K562 (cell line): ENCODE data around the gene GFM1. TPM values are rescaled to one million over a fixed set of nuclear protein-coding genes. Genes with fewer than 3 reads are reported as not detected.

Experiments used
- ARID3B ChIP-seq: fragments of 250-450 bp; sonication (Bioruptor Pico); IDR thresholded peaks from 2 replicates; pipeline ENCODE4 v1.4.0; 2020; ENCODE audit warnings: borderline replicate concordance
- EGR1 ChIP-seq: fragments of 450-650 bp; conservative IDR thresholded peaks from 2 replicates; pipeline ENCODE4 v1.6.1; 2017; ENCODE audit warnings: mild to moderate bottlenecking
- ETV6 ChIP-seq, 3 experiments: fragments of 150-350 bp in 1 of 3; sonication (generic) in 1 of 3; formaldehyde crosslinking in 1 of 3; IDR thresholded peaks; 2 replicates each; pipeline versions ENCODE4 v1.6.1 to v1.8.0; 2014 to 2022; ENCODE audit warnings: borderline replicate concordance in 2 of 3, low read depth in 2 of 3, antibody characterized with exemption in 1 of 3, low read length in 1 of 3, mild to moderate bottlenecking in 1 of 3, missing genetic modification reagents in 1 of 3
- GABPB1 ChIP-seq: sonication (generic); formaldehyde crosslinking; IDR thresholded peaks from 2 replicates; pipeline ENCODE4 v1.8.0; 2022; ENCODE audit warnings: mild to moderate bottlenecking, missing genetic modification reagents
- KAT7 ChIP-seq: sonication (generic); formaldehyde crosslinking; IDR thresholded peaks from 2 replicates; pipeline ENCODE4 v1.8.0; 2022; ENCODE audit warnings: missing genetic modification reagents, mild to moderate bottlenecking, borderline replicate concordance
- NCOA4 ChIP-seq: fragments of 450-650 bp; IDR thresholded peaks from 2 replicates; pipeline ENCODE4 v1.6.1; 2018; ENCODE audit warnings: mild to moderate bottlenecking; ENCODE audit not compliant: partially characterized antibody
- NR2C2 ChIP-seq, 2 experiments: fragments of 200-800 bp in 1 of 2; sonication (Bioruptor generic) in 1 of 2; sonication (generic) in 1 of 2; formaldehyde crosslinking in 1 of 2; IDR thresholded peaks; 2 replicates each; pipeline versions ENCODE4 v1.6.1 to v1.8.0; 2016 to 2022; ENCODE audit warnings: mild to moderate bottlenecking in 1 of 2, missing compliant biosample characterization in 1 of 2, missing genetic modification characterization in 1 of 2, missing genetic modification reagents in 1 of 2
- PRDM10 ChIP-seq: fragments of 450-650 bp; IDR thresholded peaks from 2 replicates; pipeline ENCODE4 v1.6.1; 2018; ENCODE audit not compliant: partially characterized antibody
- RAD21 ChIP-seq, 2 experiments: fragments of 250-450 bp in 1 of 2; fragments of 450-650 bp in 1 of 2; sonication (Bioruptor Pico) in 1 of 2; formaldehyde crosslinking in 1 of 2; IDR thresholded peaks in 1 of 2; conservative IDR thresholded peaks in 1 of 2; 2 replicates each; pipeline versions ENCODE4 v1.4.0 to v1.8.0; 2020 to 2022; ENCODE audit warnings: mild to moderate bottlenecking in 2 of 2, moderate library complexity in 1 of 2
- SFPQ ChIP-seq: fragments of 200-400 bp; formaldehyde crosslinking; IDR thresholded peaks from 2 replicates; pipeline ENCODE4 v1.6.1; 2017; ENCODE audit warnings: mild to moderate bottlenecking, low read depth, low read length, moderate library complexity
- SNIP1 ChIP-seq: fragments of 450-650 bp; IDR thresholded peaks from 2 replicates; pipeline ENCODE4 v1.7.1; 2017; ENCODE audit warnings: low read depth, mild to moderate bottlenecking
- SOX6 ChIP-seq: fragments of 450-650 bp; IDR thresholded peaks from 2 replicates; pipeline ENCODE4 v1.6.1; 2014; ENCODE audit warnings: mild to moderate bottlenecking
- SRSF1 ChIP-seq: fragments of 200-400 bp; formaldehyde crosslinking; IDR thresholded peaks from 2 replicates; pipeline ENCODE4 v1.6.1; 2017; ENCODE audit warnings: mild to moderate bottlenecking, low read depth, low read length, moderate library complexity
- TEAD4 ChIP-seq, 2 experiments: sonication (generic) in 1 of 2; formaldehyde crosslinking in 1 of 2; IDR thresholded peaks; 2 replicates each; pipeline versions ENCODE4 v1.6.1 to v1.8.0; 2012 to 2022; ENCODE audit warnings: borderline replicate concordance in 1 of 2, inconsistent platforms in 1 of 2, low read length in 1 of 2, mild to moderate bottlenecking in 1 of 2, missing genetic modification reagents in 1 of 2
- ZBTB1 ChIP-seq: sonication (generic); formaldehyde crosslinking; IDR thresholded peaks from 2 replicates; pipeline ENCODE4 v1.8.1; 2023; ENCODE audit warnings: missing genetic modification reagents, low read depth, mild to moderate bottlenecking, borderline replicate concordance
- ZC3H11A ChIP-seq: IDR thresholded peaks from 2 replicates; pipeline ENCODE4 v1.6.1; 2012; ENCODE audit warnings: low read depth, low read length, improper control_type of control experiment
- ZNF121 ChIP-seq: sonication (generic); formaldehyde crosslinking; conservative IDR thresholded peaks from 2 replicates; pipeline ENCODE4 v1.8.0; 2022; ENCODE audit warnings: missing genetic modification reagents
- ZNF76 ChIP-seq: fragments of 250-450 bp; sonication (Bioruptor Pico); IDR thresholded peaks from 2 replicates; pipeline ENCODE4 v1.4.0; 2020; ENCODE audit warnings: mild to moderate bottlenecking, moderate library complexity, borderline replicate concordance
- polyA plus RNA-seq, 8 experiments: library from polyadenylated mRNA; depleted of rRNA in 4 of 8; stranded (reverse) in 5 of 8; unstranded in 3 of 8; fragments of >200 nt; fragmentation: Nextera tagmentation in 2 of 8; fragmentation: Illumina TruSeq in 1 of 8; extraction: Ambion mirVana in 2 of 8; extraction: Trizol in 1 of 8; gene quantifications; 2 replicates each; pipeline versions ENCODE4 v1.2.1 to v1.2.3, GENCODE V29; 2011 to 2014; ENCODE audit warnings: inconsistent platforms in 1 of 8, missing spikeins in 1 of 8
- total RNA-seq, 7 experiments: library from RNA; depleted of rRNA in 6 of 7; stranded (reverse); fragments of >200 nt in 6 of 7; fragmentation: Illumina TruSeq in 2 of 7; extraction: Trizol in 2 of 7; gene quantifications; 2 replicates each; pipeline versions ENCODE4 v1.2.1 to v1.2.3, GENCODE V29; 2011 to 2021; ENCODE audit warnings: low replicate concordance in 1 of 7

GFM1 gene
- total and polyA plus RNA-seq, 9 of the 15 experiments (the other 6 are each of a cell fraction or from before 2014, with no cell fraction given), result 38.9 to 86.7 (median 64.8) TPM

- TF ChIP-seq PRDM10 (peak; percentile 32), SOX6 (0 out of 2 replicates have a peak, but pooled peaks have one; percentile 35), ZBTB1 (CRISPR knock-in tag) (peak; percentile 90), ZNF121 (CRISPR knock-in tag) (no peak), SNIP1 (peak; percentile 63; the same call in 1 of the 2 replicates), KAT7 (CRISPR knock-in tag) (peak; percentile 62; the same call in 1 of the 2 replicates), RAD21 (CRISPR knock-in tag; conservative IDR thresholded peaks at IDR 0.05 in 1 of 2, IDR thresholded peaks at IDR 0.05 in 1 of 2) (peak; percentile 48 to 62), GABPB1 (CRISPR knock-in tag) (peak; percentile 99), ARID3B (0 out of 2 replicates have a peak, but pooled peaks have one; percentile 52), NCOA4 (no peak), SFPQ (no peak), ZNF76 (CRISPR knock-in tag) (peak; percentile 86; the same call in 1 of the 2 replicates), ZC3H11A (no peak), NR2C2 (CRISPR knock-in tag; IDR thresholded peaks at IDR 0.05) (peak; percentile 100), NR2C2 (tag; IDR thresholded peaks at IDR 0.05) (peak; percentile 100), SRSF1 (no peak), TEAD4 (IDR thresholded peaks at IDR 0.05; ENCODE audit: low read length) (peak; percentile 42; the same call in 1 of the 2 replicates), TEAD4 (CRISPR knock-in tag; IDR thresholded peaks at IDR 0.05; ENCODE audit: borderline replicate concordance) (no peak), ETV6 (IDR thresholded peaks at IDR 0.05; ENCODE audit: borderline replicate concordance in 1 of 2, low read depth in 2 of 2, low read length in 1 of 2) (no peak; a peak in 1 of 4 replicates), ETV6 (CRISPR knock-in tag; IDR thresholded peaks at IDR 0.05; ENCODE audit: borderline replicate concordance) (no peak), EGR1 (peak; percentile 16; the same call in 1 of the 2 replicates)
These were observed at the start of gene GFM1 (continued) for GRCh38 chr3:158644345-158644908.
